Psoas muscle (tissue), 8 donors: ENCODE results near the gene CADM1. TPM values are rescaled to one million over a fixed set of nuclear protein-coding genes. Genes with fewer than 3 reads are reported as not detected.

Experiments used
- ATAC-seq, 4 donors: fragments of 200-7000 bp; cut with Tn5 transposase; one replicate each; pipeline ENCODE4 v1.9.1; 2020; ENCODE audit warnings: moderate library complexity in 3 of 4, mild to moderate bottlenecking in 2 of 4
- DNase-seq, 2 donors: peaks; one replicate each; pipeline ENCODE4 v3.0.0-alpha.2; 2020
- H3K27ac ChIP-seq: fragments of 200-600 bp; one replicate; pipeline ENCODE4 v1.8.0; 2022
- H3K27me3 ChIP-seq, 3 donors: fragments of 200-600 bp in 1 of 3; one replicate each; pipeline versions ENCODE4 v1.6.1 to v1.8.0; 2013 to 2022; ENCODE audit warnings: low read length in 2 of 3, mild to moderate bottlenecking in 2 of 3, moderate library complexity in 1 of 3; ENCODE audit not compliant: insufficient read depth in 3 of 3
- H3K36me3 ChIP-seq, 2 donors: fragments of 200-600 bp in 1 of 2; one replicate each; pipeline versions ENCODE4 v1.6.1 to v1.8.0; 2013 to 2022; ENCODE audit warnings: low read depth in 1 of 2, mild to moderate bottlenecking in 1 of 2, moderate library complexity in 1 of 2; ENCODE audit not compliant: insufficient read depth in 1 of 2
- H3K4me1 ChIP-seq: fragments of 200-600 bp; one replicate; pipeline ENCODE4 v1.8.0; 2022
- H3K4me3 ChIP-seq: fragments of 200-600 bp; one replicate; pipeline ENCODE4 v1.8.0; 2022; ENCODE audit warnings: mild to moderate bottlenecking
- H3K9me3 ChIP-seq: fragments of 200-600 bp; one replicate; pipeline ENCODE4 v1.8.0; 2022
- CTCF ChIP-seq: fragments of 200-600 bp; IDR thresholded peaks from one replicate; pipeline ENCODE4 v1.8.0; 2022; ENCODE audit warnings: antibody characterized with exemption
- whole genome bisulfite sequencing, 3 donors: extraction: QIAGEN DNeasy Blood & Tissue Kit; methylation state at CpG; one replicate each; pipeline versions ENCODE4 v1.1.6 to v1.1.7; 2013; 5-methylcytosine and 5-hydroxymethylcytosine counted together
- intact Hi-C, 2 donors: fragments of 100-400 bp; cut with DNase I; formaldehyde crosslinking; loops; one replicate each; pipeline versions ENCODE4 v1.11.0 to v1.14.2; 2022
- polyA plus RNA-seq, 3 donors: library from polyadenylated mRNA; stranded (reverse); fragments of 200-250 nt; gene quantifications; one replicate each; pipeline ENCODE4 v1.2.3, GENCODE V29; 2013
- total RNA-seq, 4 donors: library from RNA; stranded (reverse); fragmentation: NEBNext Ultra II Directional in 2 of 4; extraction: Animal tissue kit (Norgen Biotek cat#: 25700) in 2 of 4; gene quantifications; one replicate each; pipeline versions ENCODE4 v1.2.1 to v1.2.4, GENCODE V29; 2021 to 2023
- donor health status: healthy with polysubstance abuse.
- donor health status: DM: no; HTN: no; CAD: no; lungs with moderate emphysema.
- donor health status: Bipolar disorder and iron deficiency.
- donor health status: healthy.
- donor health status: DM: yes; HTN: yes; CAD: no.
- donor health status: DM: no; HTN: no; CAD: no.
- donor health status: DM: no; HTN: no; CAD: no.
- donor health status: DM: yes; HTN: yes; CAD: no.

The CADM1 gene
- total and polyA plus RNA-seq, 7 donors = 3.1 to 12.4 (median 9.5) TPM

- 84 to 92% (median 89%) methylated on average over 3 of the region's 3 CpGs for WGBS, 3 donors
- Histone ChIP-seq H3K27ac (no peak overlapping the region), H3K27me3 (no peaks in the 10 kb centered on the region), H3K36me3 (no peaks in the 10 kb centered on the region), H3K4me1 (no peaks in the 10 kb centered on the region), H3K4me3 (no peak overlapping the region), H3K9me3 (no peaks in the 10 kb centered on the region)
- DNase-seq (no peak), ATAC-seq (no peak)
- intact Hi-C loops = no loop called here
- TF ChIP-seq CTCF = no peak
Observed at GRCh38 chr11:115237578-115237977, 266.6 kb downstream of the CADM1 start.

GRCh38 chr11:115234794-115235193 lies 269.4 kb downstream of the CADM1 start:
- DNase-seq (no peak), ATAC-seq (no peak)
- H3K36me3 ChIP-seq = no peaks in the 10 kb centered on the region
- no peaks in the 10 kb centered on the region for H3K27me3 ChIP-seq
- no peak for TF ChIP-seq CTCF
- H3K9me3 ChIP-seq = no peaks in the 10 kb centered on the region
- H3K4me1 ChIP-seq = no peaks in the 10 kb centered on the region
- intact Hi-C loops = no loop called here
- H3K27ac ChIP-seq = no peak overlapping the region
- 96 to 100% (median 97%) methylated on average over 4 of the region's 4 CpGs for WGBS, 3 donors
- H3K4me3 ChIP-seq = no peak overlapping the region

- no peaks in the 10 kb centered on the region for H3K27me3 ChIP-seq
- WGBS, 3 donors = 40 to 45% (median 42%) methylated on average over 2 of the region's 2 CpGs
- peaks cover 8% of the 10 kb centered on the region for H3K4me1 ChIP-seq
- intact Hi-C loops = loop anchor here in 1 of 2 donors (10.0 kb wide), 1 partner anchor 122 kb away; no protein-coding TSS in a partner anchor
- TF ChIP-seq CTCF = no peak
- no peaks in the 10 kb centered on the region for H3K9me3 ChIP-seq
- H3K27ac ChIP-seq = no peak overlapping the region
- H3K4me3 ChIP-seq = no peak overlapping the region
- no peak for DNase-seq
- peak in 3 of 4 donors; percentile 39 to 50 (median 44) for ATAC-seq
- H3K36me3 ChIP-seq = no peaks in the 10 kb centered on the region
Observed at GRCh38 chr11:115226556-115226955, 277.7 kb downstream of the CADM1 start.

- intact Hi-C loops = loop anchor here in 1 of 2 donors (10.0 kb wide), 1 partner anchor 120 kb away; no protein-coding TSS in a partner anchor
- WGBS, 3 donors = 59 to 75% (median 63%) methylated on average over 4 of the region's 4 CpGs
Observed at GRCh38 chr11:115224551-115224950, 279.7 kb downstream of the CADM1 start.

More at GRCh38 chr11:115224551-115224950, 279.7 kb downstream of the CADM1 start:
- H3K4me3 ChIP-seq = no peak overlapping the region
- no peak overlapping the region for H3K27ac ChIP-seq
- ATAC-seq = no peak
- H3K27me3 ChIP-seq = no peaks in the 10 kb centered on the region
- peaks cover 19% of the 10 kb centered on the region for H3K4me1 ChIP-seq
- no peak for TF ChIP-seq CTCF
- H3K36me3 ChIP-seq = no peaks in the 10 kb centered on the region
- DNase-seq = no peak
- H3K9me3 ChIP-seq = no peaks in the 10 kb centered on the region
